Caki2 (cell line): ENCODE results near the gene PTPRH. TPM values are rescaled to one million over a fixed set of nuclear protein-coding genes. Genes with fewer than 3 reads are reported as not detected.

Experiments
- DNase-seq: peaks from one replicate; pipeline ENCODE4 v3.0.0-alpha.2; 2015; ENCODE audit warnings: low read depth
- in situ Hi-C: cut with HindIII; loops from 2 replicates; pipeline ENCODE4 v1.10.0; 2016; ENCODE audit warnings: low sequenced_read_pairs, low pct_unique_long_range_greater_than_20kb, mixed read lengths
- total RNA-seq: library from RNA; depleted of rRNA; stranded (reverse); fragments of >200 nt; shearing (Covaris generic); gene quantifications from 2 replicates; pipeline ENCODE4 v1.2.3, GENCODE V29; 2014; ENCODE audit warnings: low replicate concordance

The PTPRH gene
- total RNA-seq, 1 experiment from 2014 or later: 30.0 TPM

- DNase-seq: no peak
- in situ Hi-C loops: no loop called here
These were observed 37.5 kb upstream of the PTPRH start for GRCh38 chr19:55246462-55247451.

- no peak for DNase-seq
- in situ Hi-C loops: no loop called here
These were observed 36.1 kb upstream of the PTPRH start for GRCh38 chr19:55245236-55245904.

GRCh38 chr19:55244004-55244680, 34.8 kb upstream of the PTPRH start:
- DNase-seq: no peak
- in situ Hi-C loops: no loop called here

DNA sequence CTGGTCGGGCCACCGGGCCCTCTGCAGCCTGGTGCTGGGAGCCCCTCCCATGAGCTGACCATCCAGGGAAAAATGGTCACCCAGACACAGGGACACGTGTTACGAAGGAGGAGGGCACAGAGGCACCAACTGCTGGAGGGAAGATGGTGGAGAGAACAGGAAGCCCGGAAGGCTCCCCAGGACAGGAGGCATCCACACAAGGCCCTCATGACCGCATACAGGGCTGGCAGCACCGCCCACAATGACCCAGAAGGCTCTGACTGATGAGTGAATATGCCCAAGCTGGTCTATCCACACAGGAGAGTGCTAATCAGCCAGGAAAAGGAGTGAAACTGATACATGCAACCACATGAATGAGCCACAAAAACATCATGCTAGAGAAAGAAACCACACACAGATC, 33.2 kb upstream of the PTPRH start:
- in situ Hi-C loops: no loop called here
- no peak for DNase-seq

GRCh38 chr19:55241935-55242464, 32.7 kb upstream of the PTPRH start:
- in situ Hi-C loops: no loop called here

DNA sequence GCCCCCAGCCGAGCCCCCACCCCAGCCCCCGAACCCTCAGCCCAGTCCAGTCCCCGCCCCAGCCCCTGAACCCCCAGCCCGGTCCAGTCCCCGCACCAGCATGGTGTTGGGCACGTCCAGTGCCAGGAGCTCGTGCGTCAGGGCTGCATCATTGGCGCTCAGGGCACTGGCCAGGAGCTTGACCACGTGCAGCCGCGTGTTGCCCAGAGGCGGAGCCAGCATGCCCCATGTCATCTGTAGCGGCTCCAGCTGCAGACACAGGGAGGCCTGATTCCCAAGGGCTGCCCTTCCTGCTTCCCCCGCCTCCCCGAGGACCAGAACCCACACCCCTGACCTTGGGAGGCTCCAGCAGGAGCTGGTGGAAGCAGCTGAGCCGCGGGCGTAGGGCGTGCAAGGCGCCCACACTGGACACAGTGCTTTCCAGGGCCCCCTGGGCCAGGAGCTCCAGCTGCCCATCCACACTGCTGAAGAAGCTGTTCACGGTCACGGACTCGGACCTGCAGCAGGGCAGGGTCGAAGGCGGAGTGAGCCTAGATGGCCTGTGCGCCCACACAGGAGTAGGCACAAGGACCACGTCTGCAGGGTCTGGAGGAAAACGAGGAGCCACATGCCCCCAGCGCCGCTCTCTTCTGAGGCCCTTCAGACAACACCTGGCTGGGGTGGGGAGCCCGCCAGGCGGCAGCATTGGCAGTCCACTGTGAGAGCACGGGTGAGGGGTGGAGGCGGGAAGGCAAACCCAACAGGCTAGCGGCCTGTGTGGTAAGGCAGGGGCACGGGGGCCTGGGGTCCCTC, 32.0 kb upstream of the PTPRH start:
- in situ Hi-C loops: no loop called here
- DNase-seq: no peak

More at GRCh38 chr19:55241935-55242464, 32.7 kb upstream of the PTPRH start:
- no peak for DNase-seq

- in situ Hi-C loops: no loop called here
- DNase-seq: no peak
These were observed 31.4 kb upstream of the PTPRH start for GRCh38 chr19:55240713-55241020.

- in situ Hi-C loops: no loop called here
- DNase-seq: no peak
These were observed 29.7 kb upstream of the PTPRH start for GRCh38 chr19:55239004-55239403.

DNA sequence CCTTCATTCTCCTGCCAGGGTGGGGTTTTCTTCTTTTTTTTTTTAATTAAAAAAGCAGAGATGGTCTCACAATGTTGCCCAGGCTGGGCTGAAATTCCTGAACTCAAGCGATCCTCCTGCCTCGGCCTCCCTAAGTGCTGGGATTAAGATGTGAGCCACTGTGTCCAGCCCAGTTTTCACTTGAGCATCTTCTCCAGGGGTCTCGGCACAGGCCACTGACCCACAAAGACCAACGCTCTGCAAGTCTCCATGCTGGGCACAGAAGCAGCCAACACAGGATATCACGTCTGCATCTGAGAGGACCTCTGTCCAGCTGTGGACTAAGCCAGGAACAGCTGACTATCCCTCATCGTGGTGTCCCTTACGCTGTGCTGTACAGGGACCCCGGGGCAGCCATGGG, 28.7 kb upstream of the PTPRH start:
- no peak for DNase-seq
- in situ Hi-C loops: no loop called here

- in situ Hi-C loops: no loop called here
- no peak for DNase-seq
These were observed 23.7 kb upstream of the PTPRH start for GRCh38 chr19:55232986-55233385.

GRCh38 chr19:55232286-55232602, 22.9 kb upstream of the PTPRH start:
- DNase-seq: no peak
- in situ Hi-C loops: no loop called here

GRCh38 chr19:55231391-55232285, 22.3 kb upstream of the PTPRH start:
- in situ Hi-C loops: no loop called here
- no peak for DNase-seq

GRCh38 chr19:55230780-55231179, 21.5 kb upstream of the PTPRH start:
- in situ Hi-C loops: no loop called here
- DNase-seq: no peak

GRCh38 chr19:55230329-55230728, 21.0 kb upstream of the PTPRH start:
- in situ Hi-C loops: no loop called here
- DNase-seq: no peak

DNA sequence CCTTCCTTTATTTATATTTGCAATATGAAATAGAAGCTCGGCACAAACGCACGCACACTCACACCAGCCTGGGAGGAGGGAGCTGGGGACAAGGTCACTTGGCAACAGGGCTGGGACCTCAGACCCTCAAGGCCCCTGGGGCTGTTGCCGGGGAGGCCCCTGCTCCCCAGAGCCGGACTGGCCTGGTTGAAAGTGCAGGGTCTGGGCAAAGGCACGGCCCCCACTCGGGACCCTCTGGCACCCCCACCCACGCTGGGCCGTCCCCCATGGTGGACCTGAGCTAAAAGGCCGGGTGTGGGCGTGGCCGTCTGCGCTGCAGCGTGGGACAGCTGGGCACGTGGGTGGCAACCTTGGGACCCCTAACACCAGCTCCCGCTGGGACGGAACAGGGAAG, 20.5 kb upstream of the PTPRH start:
- no peak for DNase-seq
- in situ Hi-C loops: no loop called here

DNA sequence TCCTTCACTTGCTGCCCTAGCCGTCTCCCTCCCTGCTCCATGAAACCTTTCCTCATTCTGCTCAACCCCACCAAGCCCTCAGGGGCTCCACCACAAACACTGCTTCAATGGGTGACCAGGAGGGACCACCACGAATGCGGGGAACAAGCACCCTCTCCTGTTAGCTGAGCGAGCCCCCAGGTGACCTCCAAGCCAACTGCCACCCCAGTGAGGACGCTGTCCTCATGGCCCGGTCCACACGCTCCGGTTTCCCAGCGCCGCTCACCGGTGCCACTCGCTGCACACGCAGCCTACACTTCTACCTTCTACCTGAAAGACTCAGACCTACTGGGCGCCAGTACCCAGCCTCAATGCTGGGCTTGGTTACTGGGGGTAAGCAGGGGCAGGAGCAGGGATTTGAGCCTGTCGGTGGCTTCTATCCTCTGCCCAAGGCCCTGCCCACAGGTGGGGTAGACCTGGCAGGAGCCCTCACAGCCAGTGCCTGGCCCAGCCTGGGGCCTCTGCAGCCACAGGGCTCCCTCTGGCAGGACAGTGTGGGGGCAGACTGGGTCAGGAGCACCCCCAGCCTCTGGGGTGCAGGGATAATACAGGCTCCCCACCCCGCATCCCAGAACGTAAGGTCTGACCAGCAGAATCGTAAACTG, 20.0 kb upstream of the PTPRH start:
- no peak for DNase-seq
- in situ Hi-C loops: no loop called here

DNA sequence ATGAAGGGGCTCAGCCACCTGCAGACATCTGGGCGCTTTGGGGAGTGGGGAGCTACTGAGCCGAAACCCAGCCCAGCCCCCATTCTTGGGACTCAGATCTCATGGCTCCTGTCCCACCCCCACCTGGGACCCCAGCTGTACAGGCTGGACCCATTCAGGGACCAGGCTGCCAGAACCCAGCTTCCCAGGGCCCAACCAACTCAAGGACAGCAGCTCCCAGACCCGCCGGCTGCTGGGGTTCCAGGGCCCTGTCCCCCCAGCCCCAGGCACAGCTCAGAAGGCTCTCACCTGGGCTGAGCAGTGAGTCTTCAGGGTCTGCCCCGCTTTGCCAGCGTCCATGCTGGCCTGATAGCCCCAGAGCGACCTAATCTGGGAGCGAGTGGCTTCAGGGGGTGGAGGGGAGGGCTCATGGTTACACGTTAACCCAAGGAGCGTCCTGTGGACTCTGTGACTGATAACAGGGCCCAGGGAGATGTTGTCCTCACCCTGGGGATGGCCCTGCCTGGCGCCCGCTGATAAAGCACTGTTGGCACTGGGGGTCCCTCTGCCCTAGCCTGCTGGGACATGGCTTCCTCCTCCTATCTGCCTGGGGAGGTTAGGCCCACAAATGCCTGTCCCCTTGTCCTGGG, 19.2 kb upstream of the PTPRH start, which contains the start of gene TMEM86B:
TSS of gene TMEM86B (minus strand) at position 361 of the 629 bp plus-strand sequence. CDS start at position 339, 22 bp downstream.
- DNase-seq: no peak
- in situ Hi-C loops: no loop called here
